B cell (primary cell): ENCODE data around the gene ABCC3. TPM values are rescaled to one million over a fixed set of nuclear protein-coding genes. Genes with fewer than 3 reads are reported as not detected.

ENCODE experiments used
- ATAC-seq: fragments of 200-7000 bp; cut with Tn5 transposase; one replicate; pipeline ENCODE4 v1.10.0; 2021; ENCODE audit warnings: low read depth, mild to moderate bottlenecking, moderate number of reproducible peaks, moderate library complexity
- CTCF ChIA-PET: fragments of 350-600 bp; sonication (Branson Sonifier 250); formaldehyde crosslinking; loops from one replicate; lab custom pipeline; 2021; ENCODE audit warnings: antibody characterized with exemption, inconsistent platforms; lab: Charles Lee
- POLR2A ChIA-PET: fragments of 350-600 bp; sonication (Branson Sonifier 250); formaldehyde crosslinking; loops from one replicate; lab custom pipeline; 2021; ENCODE audit warnings: antibody characterized with exemption; lab: Charles Lee
- DNase-seq: peaks from one replicate; pipeline ENCODE4 v3.0.0; 2013
- H2AFZ ChIP-seq: 2 replicates; pipeline ENCODE4 v1.6.1; 2012; ENCODE audit warnings: mild to moderate bottlenecking, low read depth, low read length; ENCODE audit not compliant: insufficient read depth, poor library complexity, severe bottlenecking
- H3K27ac ChIP-seq, 2 donors: 1 replicate in 1 of 2; 2 replicates in 1 of 2; pipeline ENCODE4 v1.5.1; 2012 to 2013; ENCODE audit warnings: low read length in 2 of 2, mild to moderate bottlenecking in 2 of 2, moderate library complexity in 1 of 2
- H3K27me3 ChIP-seq, 4 experiments: fragments of 200-600 bp in 1 of 4; sonication (generic) in 1 of 4; replicated peaks in 1 of 4; 1 replicate in 2 of 4; 2 replicates in 2 of 4; pipeline versions ENCODE4 v1.6.1 to v1.7.0; 2013 to 2016; ENCODE audit warnings: low read length in 3 of 4, mild to moderate bottlenecking in 2 of 4, mixed read lengths in 1 of 4, moderate library complexity in 1 of 4; ENCODE audit not compliant: insufficient read depth in 4 of 4, control insufficient read depth in 3 of 4; ENCODE audit errors: control extremely low read depth in 1 of 4
- H3K36me3 ChIP-seq, 2 experiments: replicated peaks in 1 of 2; 1 replicate in 1 of 2; 2 replicates in 1 of 2; pipeline versions ENCODE4 v1.6.1 to v1.7.1; 2013; ENCODE audit warnings: low read length in 1 of 2; ENCODE audit not compliant: insufficient read depth in 2 of 2, control insufficient read depth in 1 of 2; ENCODE audit errors: control extremely low read depth in 1 of 2, extremely low read depth in 1 of 2
- H3K4me1 ChIP-seq, 2 donors: fragments of 200-600 bp in 1 of 2; sonication (generic) in 1 of 2; 1 replicate in 1 of 2; 2 replicates in 1 of 2; pipeline versions ENCODE4 v1.5.1 to v1.6.1; 2013 to 2017; ENCODE audit warnings: low read length in 2 of 2; ENCODE audit not compliant: control insufficient read depth in 2 of 2, insufficient read depth in 2 of 2
- H3K4me2 ChIP-seq: replicated peaks from 2 replicates; pipeline ENCODE3; 2012; ENCODE audit warnings: mild to moderate bottlenecking, low read depth, low read length; ENCODE audit not compliant: poor library complexity, severe bottlenecking
- H3K4me3 ChIP-seq, 5 experiments: fragments of 200-600 bp in 1 of 5; sonication (generic) in 1 of 5; 1 replicate in 3 of 5; 2 replicates in 2 of 5; pipeline versions ENCODE4 v1.5.1 to v1.7.0; 2011 to 2016; ENCODE audit warnings: low read length in 4 of 5, mild to moderate bottlenecking in 4 of 5, low read depth in 2 of 5, control low read depth in 1 of 5, moderate library complexity in 1 of 5; ENCODE audit not compliant: insufficient read depth in 1 of 5; ENCODE audit errors: control extremely low read depth in 1 of 5, extremely low read depth in 1 of 5
- H3K79me2 ChIP-seq: fragments of 200-600 bp; sonication (generic); one replicate; pipeline ENCODE4 v1.6.0; 2016; ENCODE audit warnings: low read length; ENCODE audit not compliant: control insufficient read depth, insufficient read depth
- H3K9ac ChIP-seq: fragments of 200-600 bp; sonication (generic); 2 replicates; pipeline ENCODE4 v1.6.1; 2017; ENCODE audit warnings: mild to moderate bottlenecking, low read length, moderate library complexity
- H3K9me3 ChIP-seq, 3 donors: one replicate each; pipeline versions ENCODE4 v1.6.1 to v1.7.1; 2013; ENCODE audit warnings: low read length in 2 of 3; ENCODE audit not compliant: control insufficient read depth in 2 of 3, insufficient read depth in 1 of 3; ENCODE audit errors: control extremely low read depth in 1 of 3
- H4K20me1 ChIP-seq: 2 replicates; pipeline ENCODE4 v1.6.0; 2012; ENCODE audit warnings: mild to moderate bottlenecking, low read length; ENCODE audit not compliant: insufficient read depth, control insufficient read depth, poor library complexity, severe bottlenecking
- H3K27ac Mint-ChIP-seq: one replicate; pipeline ENCODE4 v1.8.0; 2021; ENCODE audit warnings: mixed read lengths
- H3K27me3 Mint-ChIP-seq: one replicate; pipeline ENCODE4 v1.8.0; 2021; ENCODE audit warnings: mixed read lengths
- H3K4me1 Mint-ChIP-seq: one replicate; pipeline ENCODE4 v1.8.0; 2021; ENCODE audit warnings: mixed read lengths
- H3K4me3 Mint-ChIP-seq: one replicate; pipeline ENCODE4 v1.8.0; 2021; ENCODE audit warnings: mixed read lengths
- H3K9me3 Mint-ChIP-seq: one replicate; pipeline ENCODE4 v1.8.0; 2022; ENCODE audit warnings: mixed read lengths; ENCODE audit not compliant: insufficient read depth
- CTCF ChIP-seq: fragments of 200-600 bp; IDR thresholded peaks from one replicate; pipeline ENCODE4 v1.8.0; 2022; ENCODE audit warnings: antibody characterized with exemption, mild to moderate bottlenecking
- EZH2 ChIP-seq: IDR thresholded peaks from 2 replicates; pipeline ENCODE4 v1.6.1; 2012; ENCODE audit warnings: borderline replicate concordance, low read depth, mild to moderate bottlenecking, moderate library complexity, low read length; ENCODE audit not compliant: insufficient read depth, poor library complexity, severe bottlenecking
- WGBS: methylation state at CpG from one replicate; pipeline ENCODE4 v1.1.5; 2013; ENCODE audit warnings: missing lambda C conversion rate; ENCODE audit not compliant: insufficient coverage; 5-methylcytosine and 5-hydroxymethylcytosine counted together
- intact Hi-C: fragments of 100-400 bp; cut with micrococcal nuclease; formaldehyde crosslinking; loops from one replicate; pipeline ENCODE4 v1.10.0; 2022
- polyA plus RNA-seq: library from polyadenylated mRNA; depleted of rRNA; stranded (reverse); fragments of >200 nt; gene quantifications from 2 replicates; pipeline ENCODE4 v1.2.3, GENCODE V29; 2012
- total RNA-seq, 2 donors: library from RNA; stranded (reverse); fragments of 120-200 nt in 1 of 2; gene quantifications; 1 replicate in 1 of 2; 2 replicates in 1 of 2; pipeline versions ENCODE4 v1.2.3 to v1.2.4, GENCODE V29; 2013 to 2022

Gene ABCC3
- total and polyA plus RNA-seq, 2 donors (not counting 1 experiment from before 2014, with no cell fraction given), result 0.05 to 0.60 TPM

- Histone ChIP-seq H3K27ac (no peak overlapping the region), H3K27me3 (peaks cover 0 to 14% (median 0%) of the 10 kb centered on the region in 4 experiments), H3K9me3 (no peaks in the 10 kb centered on the region), H2AFZ (no peak overlapping the region), H4K20me1 (no peaks in the 10 kb centered on the region), H3K4me3 (no peak overlapping the region), H3K36me3 (no peaks in the 10 kb centered on the region), H3K9ac (no peak overlapping the region), H3K4me1 (no peaks in the 10 kb centered on the region), H3K79me2 (no peaks in the 10 kb centered on the region), H3K4me2 (no peak overlapping the region)
- H3K9me3 Mint-ChIP-seq, result no peaks in the 10 kb centered on the region
- WGBS, result 83% methylated on average over 10 of the region's 13 CpGs
- POLR2A ChIA-PET, result no interaction called here
- intact Hi-C loops, result no loop called here
- H3K27ac Mint-ChIP-seq, result no peak overlapping the region
- DNase-seq (no peak), ATAC-seq (no peak)
- CTCF ChIA-PET, result no interaction called here
- TF ChIP-seq EZH2, result no peak
- TF ChIP-seq CTCF, result no peak
- H3K27me3 Mint-ChIP-seq, result peaks cover 30% of the 10 kb centered on the region
- H3K4me3 Mint-ChIP-seq, result no peak overlapping the region
- no peaks in the 10 kb centered on the region for H3K4me1 Mint-ChIP-seq
These were observed 32.8 kb upstream of the ABCC3 start for GRCh38 chr17:50601823-50602375.

GRCh38 chr17:50602836-50603235, 31.8 kb upstream of the ABCC3 start:
- Histone ChIP-seq H3K79me2 (no peaks in the 10 kb centered on the region), H3K4me2 (no peak overlapping the region), H3K27ac (no peak overlapping the region), H3K4me3 (no peak overlapping the region), H3K4me1 (no peaks in the 10 kb centered on the region), H3K36me3 (no peaks in the 10 kb centered on the region), H4K20me1 (no peaks in the 10 kb centered on the region), H3K9me3 (no peaks in the 10 kb centered on the region), H2AFZ (no peak overlapping the region), H3K9ac (no peak overlapping the region), H3K27me3 (peaks cover 0 to 18% (median 0%) of the 10 kb centered on the region in 4 experiments)
- 94% methylated on average over 16 of the region's 18 CpGs for WGBS
- no peak for DNase-seq
- Mint-ChIP-seq H3K4me3 (no peak overlapping the region), H3K27me3 (peaks cover 30% of the 10 kb centered on the region), H3K27ac (no peak overlapping the region), H3K4me1 (no peaks in the 10 kb centered on the region), H3K9me3 (no peaks in the 10 kb centered on the region)
- no peak for ATAC-seq
- ChIA-PET POLR2A (no interaction called here), CTCF (no interaction called here)
- TF ChIP-seq CTCF (no peak), EZH2 (no peak)
- intact Hi-C loops, result no loop called here
